GM23338 (cell line): Measurements from ENCODE around the gene PCDHA2.
"Not testable (repeated sequence)": the region's sequence is repeated elsewhere in the genome, so short reads cannot be mapped to it uniquely, and the experiment has no call there.

Experiments used
- CREB1 ChIP-seq: fragments of 250-450 bp; sonication (Bioruptor Pico); IDR thresholded peaks from 2 replicates; pipeline ENCODE4 v1.5.0; 2020; ENCODE audit warnings: low read depth, mild to moderate bottlenecking, moderate library complexity
- CTCF ChIP-seq, 2 experiments: fragments of 200-600 bp in 1 of 2; sonication (generic) in 1 of 2; conservative IDR thresholded peaks; 2 replicates each; pipeline versions ENCODE4 v1.5.1 to v1.6.1; 2016 to 2017; ENCODE audit warnings: antibody characterized with exemption in 2 of 2, low read depth in 2 of 2, mild to moderate bottlenecking in 2 of 2, moderate library complexity in 1 of 2
- EZH2 ChIP-seq: fragments of 200-600 bp; sonication (generic); IDR thresholded peaks from one replicate; pipeline ENCODE4 v1.8.0; 2017; ENCODE audit warnings: antibody characterized with exemption, mild to moderate bottlenecking, low read depth; ENCODE audit not compliant: unreplicated experiment
- EZH2phosphoT487 ChIP-seq: fragments of 200-600 bp; sonication (generic); IDR thresholded peaks from one replicate; pipeline ENCODE4 v1.8.1; 2018; ENCODE audit warnings: antibody characterized with exemption; ENCODE audit not compliant: unreplicated experiment
- JUNB ChIP-seq: IDR thresholded peaks from one replicate; pipeline ENCODE4 v1.6.1; 2016; ENCODE audit warnings: antibody characterized with exemption; ENCODE audit not compliant: unreplicated experiment
- NANOG ChIP-seq: IDR thresholded peaks from 2 replicates; pipeline ENCODE4 v1.6.1; 2016; ENCODE audit warnings: antibody characterized with exemption, borderline replicate concordance
- POLR2AphosphoS5 ChIP-seq: IDR thresholded peaks from 2 replicates; pipeline ENCODE4 v1.6.1; 2016; ENCODE audit warnings: antibody characterized with exemption, low read depth
- STAT1 ChIP-seq: IDR thresholded peaks from one replicate; pipeline ENCODE4 v1.6.1; 2016; ENCODE audit warnings: antibody characterized with exemption; ENCODE audit not compliant: unreplicated experiment
- ZNF114 ChIP-seq: fragments of 250-450 bp; sonication (Bioruptor Pico); IDR thresholded peaks from 2 replicates; pipeline ENCODE4 v1.5.0; 2020; ENCODE audit warnings: mild to moderate bottlenecking, moderate library complexity
- ZNF331 ChIP-seq: fragments of 250-450 bp; sonication (Bioruptor Pico); IDR thresholded peaks from 2 replicates; pipeline ENCODE4 v1.5.0; 2020; ENCODE audit warnings: low read depth, mild to moderate bottlenecking, moderate library complexity
- TF ChIP-seq, protein P1 (sequence below): IDR thresholded peaks from one replicate; pipeline ENCODE4 v1.6.1; 2018; ENCODE audit warnings: antibody characterized with exemption; ENCODE audit not compliant: unreplicated experiment
- TF ChIP-seq, protein P2 (sequence below): IDR thresholded peaks from 2 replicates; pipeline ENCODE4 v1.6.1; 2016; ENCODE audit warnings: antibody characterized with exemption

DNA sequence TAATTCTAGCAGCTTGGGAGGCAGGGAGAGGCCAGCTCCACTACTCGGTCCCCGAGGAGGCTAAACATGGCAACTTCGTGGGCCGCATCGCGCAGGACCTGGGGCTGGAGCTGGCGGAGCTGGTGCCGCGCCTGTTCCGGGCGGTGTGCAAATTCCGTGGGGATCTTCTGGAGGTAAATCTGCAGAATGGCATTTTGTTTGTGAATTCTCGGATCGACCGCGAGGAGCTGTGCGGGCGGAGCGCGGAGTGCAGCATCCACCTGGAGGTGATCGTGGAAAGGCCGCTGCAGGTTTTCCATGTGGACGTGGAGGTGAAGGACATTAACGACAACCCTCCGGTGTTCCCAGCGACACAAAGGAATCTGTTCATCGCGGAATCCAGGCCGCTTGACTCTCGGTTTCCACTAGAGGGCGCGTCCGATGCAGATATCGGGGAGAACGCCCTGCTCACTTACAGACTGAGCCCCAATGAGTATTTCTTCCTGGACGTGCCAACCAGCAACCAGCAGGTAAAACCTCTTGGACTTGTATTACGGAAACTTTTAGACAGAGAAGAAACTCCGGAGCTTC is 39.9 kb downstream of the PCDHA2 start:
- peak; percentile 44 to 45; a peak in 3 of 4 replicates for TF ChIP-seq CTCF (conservative IDR thresholded peaks at IDR 0.05; ENCODE audit: low read depth in 2 of 2)
- TF ChIP-seq EZH2; POLR2AphosphoS5; ZNF331 (CRISPR knock-in tag); NANOG; CREB1; EZH2phosphoT487; JUNB; ZNF114 (CRISPR knock-in tag); STAT1: not testable (repeated sequence)
- TF ChIP-seq, protein P1, sequence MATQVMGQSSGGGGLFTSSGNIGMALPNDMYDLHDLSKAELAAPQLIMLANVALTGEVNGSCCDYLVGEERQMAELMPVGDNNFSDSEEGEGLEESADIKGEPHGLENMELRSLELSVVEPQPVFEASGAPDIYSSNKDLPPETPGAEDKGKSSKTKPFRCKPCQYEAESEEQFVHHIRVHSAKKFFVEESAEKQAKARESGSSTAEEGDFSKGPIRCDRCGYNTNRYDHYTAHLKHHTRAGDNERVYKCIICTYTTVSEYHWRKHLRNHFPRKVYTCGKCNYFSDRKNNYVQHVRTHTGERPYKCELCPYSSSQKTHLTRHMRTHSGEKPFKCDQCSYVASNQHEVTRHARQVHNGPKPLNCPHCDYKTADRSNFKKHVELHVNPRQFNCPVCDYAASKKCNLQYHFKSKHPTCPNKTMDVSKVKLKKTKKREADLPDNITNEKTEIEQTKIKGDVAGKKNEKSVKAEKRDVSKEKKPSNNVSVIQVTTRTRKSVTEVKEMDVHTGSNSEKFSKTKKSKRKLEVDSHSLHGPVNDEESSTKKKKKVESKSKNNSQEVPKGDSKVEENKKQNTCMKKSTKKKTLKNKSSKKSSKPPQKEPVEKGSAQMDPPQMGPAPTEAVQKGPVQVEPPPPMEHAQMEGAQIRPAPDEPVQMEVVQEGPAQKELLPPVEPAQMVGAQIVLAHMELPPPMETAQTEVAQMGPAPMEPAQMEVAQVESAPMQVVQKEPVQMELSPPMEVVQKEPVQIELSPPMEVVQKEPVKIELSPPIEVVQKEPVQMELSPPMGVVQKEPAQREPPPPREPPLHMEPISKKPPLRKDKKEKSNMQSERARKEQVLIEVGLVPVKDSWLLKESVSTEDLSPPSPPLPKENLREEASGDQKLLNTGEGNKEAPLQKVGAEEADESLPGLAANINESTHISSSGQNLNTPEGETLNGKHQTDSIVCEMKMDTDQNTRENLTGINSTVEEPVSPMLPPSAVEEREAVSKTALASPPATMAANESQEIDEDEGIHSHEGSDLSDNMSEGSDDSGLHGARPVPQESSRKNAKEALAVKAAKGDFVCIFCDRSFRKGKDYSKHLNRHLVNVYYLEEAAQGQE = not testable (repeated sequence)
- TF ChIP-seq, protein P2, sequence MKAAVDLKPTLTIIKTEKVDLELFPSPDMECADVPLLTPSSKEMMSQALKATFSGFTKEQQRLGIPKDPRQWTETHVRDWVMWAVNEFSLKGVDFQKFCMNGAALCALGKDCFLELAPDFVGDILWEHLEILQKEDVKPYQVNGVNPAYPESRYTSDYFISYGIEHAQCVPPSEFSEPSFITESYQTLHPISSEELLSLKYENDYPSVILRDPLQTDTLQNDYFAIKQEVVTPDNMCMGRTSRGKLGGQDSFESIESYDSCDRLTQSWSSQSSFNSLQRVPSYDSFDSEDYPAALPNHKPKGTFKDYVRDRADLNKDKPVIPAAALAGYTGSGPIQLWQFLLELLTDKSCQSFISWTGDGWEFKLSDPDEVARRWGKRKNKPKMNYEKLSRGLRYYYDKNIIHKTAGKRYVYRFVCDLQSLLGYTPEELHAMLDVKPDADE = not testable (repeated sequence)
